NCI-H146 treated with DMSO at 0.1 percent for 48 hours (cell line): ENCODE data around the gene CCN5.

Experiments used
- DNase-seq: peaks from one replicate; lab custom pipeline; 2025; ENCODE audit not compliant: unreplicated experiment; lab: John Stamatoyannopoulos, UW

CCN5 gene

GRCh38 chr20:44715499-44716308 is 535 bp downstream of the CCN5 start:
- DNase-seq: no peak

- no peak for DNase-seq
Measured at GRCh38 chr20:44716309-44717106, 1.3 kb downstream of the CCN5 start.

- no peak for DNase-seq
Measured at GRCh38 chr20:44717986-44718385, 2.8 kb downstream of the CCN5 start.

GRCh38 chr20:44719841-44720240 is 4.7 kb downstream of the CCN5 start:
- DNase-seq: no peak

GRCh38 chr20:44720621-44720996 is 5.4 kb downstream of the CCN5 start:
- no peak for DNase-seq

- DNase-seq: no peak
Measured at GRCh38 chr20:44720997-44721784, 6.0 kb downstream of the CCN5 start.

GRCh38 chr20:44721785-44722054 is 6.6 kb downstream of the CCN5 start:
- no peak for DNase-seq

GRCh38 chr20:44722990-44723389 is 7.8 kb downstream of the CCN5 start:
- DNase-seq: no peak

- DNase-seq: no peak
Measured at GRCh38 chr20:44723391-44723790, 8.2 kb downstream of the CCN5 start.

- DNase-seq: no peak
Measured at GRCh38 chr20:44723798-44724362, 8.7 kb downstream of the CCN5 start.

GRCh38 chr20:44724423-44725091 is 9.4 kb downstream of the CCN5 start:
- DNase-seq: no peak

GRCh38 chr20:44725837-44726236 is 10.7 kb downstream of the CCN5 start:
- no peak for DNase-seq

- DNase-seq: no peak
Measured at GRCh38 chr20:44727039-44727438, 11.9 kb downstream of the CCN5 start.

- no peak for DNase-seq
Measured at GRCh38 chr20:44727651-44728050, 12.5 kb downstream of the CCN5 start.

GRCh38 chr20:44728801-44729443 is 13.8 kb downstream of the CCN5 start:
- DNase-seq: no peak

GRCh38 chr20:44730441-44730840 is 15.3 kb downstream of the CCN5 start:
- DNase-seq: no peak

- DNase-seq: no peak
Measured at GRCh38 chr20:44731657-44732056, 16.5 kb downstream of the CCN5 start.

- no peak for DNase-seq
Measured at GRCh38 chr20:44732327-44732726, 17.2 kb downstream of the CCN5 start.

GRCh38 chr20:44733341-44734069 is 18.3 kb downstream of the CCN5 start:
- no peak for DNase-seq

GRCh38 chr20:44734938-44735337 is 19.8 kb downstream of the CCN5 start:
- DNase-seq: no peak
